NCI-H2081 treated with DMSO at 0.1 percent for 48 hours (cell line): ENCODE measurements around the gene GLT8D1.

ENCODE experiments used
- DNase-seq: peaks from one replicate; lab custom pipeline; 2025; lab: John Stamatoyannopoulos, UW

Gene GLT8D1

GRCh38 chr3:52712291-52713212 lies 7.0 kb upstream of the GLT8D1 start:
- no peak for DNase-seq

- no peak for DNase-seq
These were observed 4.9 kb upstream of the GLT8D1 start for GRCh38 chr3:52710512-52710911.

- DNase-seq = no peak
These were observed 2.0 kb upstream of the GLT8D1 start for GRCh38 chr3:52707585-52707984.

GRCh38 chr3:52705438-52705687 lies 228 bp downstream of the GLT8D1 start:
- DNase-seq = no peak

- no peak for DNase-seq
These were observed 767 bp downstream of the GLT8D1 start for GRCh38 chr3:52704611-52705437.

GRCh38 chr3:52703341-52703740 lies 2.2 kb downstream of the GLT8D1 start:
- no peak for DNase-seq

- DNase-seq = no peak
These were observed 8.0 kb downstream of the GLT8D1 start for GRCh38 chr3:52697632-52697965.

GRCh38 chr3:52696830-52697631 lies 8.6 kb downstream of the GLT8D1 start:
- no peak for DNase-seq

- no peak for DNase-seq
These were observed 9.6 kb downstream of the GLT8D1 start for GRCh38 chr3:52695798-52696671.

GRCh38 chr3:52694528-52695189 lies 10.9 kb downstream of the GLT8D1 start:
- DNase-seq = no peak

- no peak for DNase-seq
These were observed 12.5 kb downstream of the GLT8D1 start for GRCh38 chr3:52693071-52693470.

GRCh38 chr3:52690560-52690959 lies 15.0 kb downstream of the GLT8D1 start:
- no peak for DNase-seq

GRCh38 chr3:52689151-52689550 lies 16.4 kb downstream of the GLT8D1 start:
- DNase-seq = no peak

GRCh38 chr3:52688266-52688665 lies 17.3 kb downstream of the GLT8D1 start:
- no peak for DNase-seq

GRCh38 chr3:52685709-52686691 lies 19.6 kb downstream of the GLT8D1 start, which contains the start of the genes GNL3 and PBRM1:
Gene GNL3, plus strand, starts transcription at chr3:52686032. Its CDS starts 61 bp downstream, at chr3:52686093.
Gene PBRM1, minus strand, starts transcription at chr3:52685913.
- DNase-seq = peak; percentile 37

GRCh38 chr3:52685285-52685708 lies 20.3 kb downstream of the GLT8D1 start:
- DNase-seq = peak; percentile 31

GRCh38 chr3:52684184-52684583 lies 21.4 kb downstream of the GLT8D1 start:
- no peak for DNase-seq

- DNase-seq = no peak
These were observed 22.0 kb downstream of the GLT8D1 start for GRCh38 chr3:52683611-52684010.

- no peak for DNase-seq
These were observed 23.6 kb downstream of the GLT8D1 start for GRCh38 chr3:52682016-52682415.

- no peak for DNase-seq
These were observed 24.0 kb downstream of the GLT8D1 start for GRCh38 chr3:52681596-52681995.
